Measurements from ENCODE around the gene PRKG1.

DNA sequence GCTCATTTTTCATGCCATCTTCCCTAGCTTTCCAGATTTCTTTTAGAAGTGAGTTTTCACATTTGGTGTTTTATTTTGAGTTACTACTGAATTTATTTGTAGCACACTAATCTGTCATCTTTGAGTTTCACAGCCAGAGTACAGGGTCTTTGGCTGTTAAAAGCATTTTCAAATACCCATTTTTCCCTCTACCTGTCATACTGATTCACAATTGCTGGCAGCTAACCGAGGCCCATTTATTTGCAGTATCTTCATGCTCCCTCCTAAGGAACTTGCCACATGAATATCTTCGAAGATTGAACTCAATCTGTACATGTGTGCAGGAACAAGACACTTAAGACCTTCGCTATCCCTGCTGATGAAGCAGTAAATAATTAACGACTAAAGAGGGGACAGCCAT, 1194.9 kb downstream of the PRKG1 start:
- TF ChIP-seq CTCF (IDR thresholded peaks at IDR 0.05; ENCODE audit: insufficient read depth, low read length, poor library complexity, severe bottlenecking) (no peak), EZH2phosphoT487 (conservative IDR thresholded peaks at IDR 0.05; ENCODE audit: low read length) (no peak)
